ENCODE measurements around the gene SDC3. TPM values are rescaled to one million over a fixed set of nuclear protein-coding genes. Genes with fewer than 3 reads are reported as not detected.
"Not testable (repeated sequence)": the region's sequence is repeated elsewhere in the genome, so short reads cannot be mapped to it uniquely, and the experiment has no call there.

Gene SDC3
- total RNA-seq, 2 donors from 2014 or later = 15.2 to 24.2 TPM

GRCh38 chr1:30942326-30942963 is 33.9 kb upstream of the SDC3 start:
- no peak for TF ChIP-seq CTCF (IDR thresholded peaks at IDR 0.05)
- Histone ChIP-seq H3K27ac (no peak overlapping the region), H3K9me3 (no peaks in the 10 kb centered on the region), H3K27me3 (no peaks in the 10 kb centered on the region), H3K4me1 (no peaks in the 10 kb centered on the region), H3K9ac (ENCODE audit: low read depth in 2 of 2, low read length in 2 of 2) (no peak overlapping the region), H3K36me3 (peaks cover 19% of the 10 kb centered on the region), H3K4me3 (no peak overlapping the region)
- intact Hi-C loops (cut with DNase I) = no loop called here
- DNase-seq = no peak

- Histone ChIP-seq H3K4me3 (no peak overlapping the region), H3K36me3 (peaks cover 27% of the 10 kb centered on the region), H3K27ac (no peak overlapping the region), H3K9ac (ENCODE audit: low read depth in 2 of 2, low read length in 2 of 2) (no peak overlapping the region), H3K4me1 (no peaks in the 10 kb centered on the region), H3K9me3 (no peaks in the 10 kb centered on the region), H3K27me3 (no peaks in the 10 kb centered on the region)
- TF ChIP-seq CTCF (IDR thresholded peaks at IDR 0.05) = no peak
- DNase-seq = no peak
- intact Hi-C loops (cut with DNase I) = no loop called here
Observed at GRCh38 chr1:30940541-30940940, 32.0 kb upstream of the SDC3 start.

DNA sequence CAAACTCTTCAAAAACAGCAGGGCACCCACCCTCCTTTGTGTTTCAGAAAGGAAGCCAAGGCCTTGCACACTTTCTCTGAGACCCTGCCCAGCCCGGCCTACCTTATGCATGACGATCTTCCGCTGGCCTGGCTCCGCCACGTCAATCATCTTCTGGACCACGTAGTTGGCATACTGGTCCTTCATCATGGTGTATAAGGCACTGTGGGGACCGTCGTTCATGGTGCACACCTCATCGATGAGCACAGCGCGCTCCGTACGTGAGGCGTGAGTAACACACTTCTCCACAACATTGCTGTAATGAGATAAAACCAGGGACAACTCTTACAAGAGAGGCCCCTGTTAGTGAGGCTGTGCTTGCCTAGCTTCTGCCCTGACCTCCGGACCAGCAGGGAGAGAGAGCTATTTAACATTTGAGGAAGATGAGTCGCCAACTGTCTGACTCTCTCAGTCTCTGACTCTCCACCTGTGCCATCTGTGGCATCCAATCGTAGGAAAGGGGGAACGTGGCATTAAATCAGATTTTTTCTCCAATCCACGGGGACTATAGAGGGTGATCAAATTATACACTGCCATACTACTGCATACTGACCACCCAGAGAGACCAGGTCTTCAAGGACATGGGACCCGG is 28.1 kb upstream of the SDC3 start:
- Histone ChIP-seq H3K9ac (ENCODE audit: low read depth in 2 of 2, low read length in 2 of 2) (no peak overlapping the region), H3K9me3 (no peaks in the 10 kb centered on the region), H3K27ac (no peak overlapping the region), H3K4me3 (no peak overlapping the region), H3K4me1 (no peaks in the 10 kb centered on the region), H3K27me3 (no peaks in the 10 kb centered on the region), H3K36me3 (peaks cover 30% of the 10 kb centered on the region)
- DNase-seq = no peak
- no peak for TF ChIP-seq CTCF (IDR thresholded peaks at IDR 0.05)
- intact Hi-C loops (cut with DNase I) = no loop called here

DNA sequence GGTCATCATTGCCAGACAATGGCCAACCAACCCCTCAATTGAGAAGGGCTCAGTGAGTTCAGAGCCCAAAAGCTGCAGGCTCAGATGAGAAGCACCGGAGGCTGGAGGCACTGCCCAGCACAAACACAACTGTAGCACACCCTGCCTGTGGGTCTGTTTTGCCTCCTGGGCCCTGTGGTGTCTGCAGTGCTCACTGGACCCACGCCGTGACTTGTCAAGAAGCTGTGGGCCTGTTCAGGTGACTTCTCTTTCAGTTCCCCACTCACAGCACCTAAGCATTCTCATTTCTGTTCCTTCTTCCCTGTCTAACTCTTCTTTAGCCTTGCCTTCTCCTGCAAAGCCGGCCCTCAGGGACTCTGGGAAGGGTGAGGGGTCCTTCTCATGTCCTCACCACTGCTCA is 27.2 kb upstream of the SDC3 start:
- H3K4me1 ChIP-seq; H3K27me3 ChIP-seq; intact Hi-C loops (cut with DNase I); H3K27ac ChIP-seq; H3K9me3 ChIP-seq; H3K4me3 ChIP-seq; H3K9ac ChIP-seq (ENCODE audit: low read depth in 2 of 2, low read length in 2 of 2); DNase-seq: not testable (repeated sequence)
- peaks cover 25% of the 10 kb centered on the region for H3K36me3 ChIP-seq

GRCh38 chr1:30934613-30935012 is 26.1 kb upstream of the SDC3 start:
- TF ChIP-seq CTCF (IDR thresholded peaks at IDR 0.05) = no peak
- Histone ChIP-seq H3K36me3 (peaks cover 17% of the 10 kb centered on the region), H3K4me3 (no peak overlapping the region), H3K27me3 (no peaks in the 10 kb centered on the region), H3K27ac (no peak overlapping the region), H3K9ac (ENCODE audit: low read depth in 2 of 2, low read length in 2 of 2) (no peak overlapping the region), H3K9me3 (no peaks in the 10 kb centered on the region), H3K4me1 (no peaks in the 10 kb centered on the region)
- intact Hi-C loops (cut with DNase I) = no loop called here
- no peak for DNase-seq

GRCh38 chr1:30933874-30934252 is 25.3 kb upstream of the SDC3 start:
- no peaks in the 10 kb centered on the region for H3K27me3 ChIP-seq
- H3K4me3 ChIP-seq = no peak overlapping the region
- no peak for DNase-seq
- H3K36me3 ChIP-seq = peaks cover 14% of the 10 kb centered on the region
- no peaks in the 10 kb centered on the region for H3K9me3 ChIP-seq
- H3K27ac ChIP-seq = no peak overlapping the region
- TF ChIP-seq CTCF (IDR thresholded peaks at IDR 0.05) = no peak
- intact Hi-C loops (cut with DNase I) = no loop called here
- no peaks in the 10 kb centered on the region for H3K4me1 ChIP-seq
- no peak overlapping the region for H3K9ac ChIP-seq (ENCODE audit: low read depth in 2 of 2, low read length in 2 of 2)

Measured in colonic mucosa (tissue), 4 donors.